ENCODE measurements around the gene GYS2. TPM values are rescaled to one million over a fixed set of nuclear protein-coding genes. Genes with fewer than 3 reads are reported as not detected.

Gene GYS2
- total and polyA plus RNA-seq, 9 of the 15 experiments (the other 6 are each of a cell fraction or from before 2014, with no cell fraction given), result not detected

DNA sequence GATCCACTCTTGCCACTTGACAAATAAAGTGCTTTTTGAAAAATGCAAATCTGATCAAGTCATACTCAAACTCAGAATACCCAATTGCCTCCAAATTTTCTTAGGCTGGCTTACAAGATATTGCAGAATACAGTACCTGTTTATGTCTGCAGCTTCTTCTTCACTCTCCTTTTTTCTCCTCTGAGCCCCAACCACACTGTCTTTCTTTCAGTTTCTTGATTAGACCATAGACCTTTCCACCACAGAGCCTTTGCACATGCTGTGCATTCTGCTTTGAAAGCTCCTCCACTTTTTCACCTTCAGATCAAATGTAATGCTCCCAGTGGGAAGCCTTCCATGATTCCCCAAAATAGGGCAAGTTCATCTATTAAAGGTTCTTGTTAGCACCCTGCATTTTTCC lies 13.9 kb upstream of the GYS2 start:
- FAIRE-seq, result no peak
- intact Hi-C loops (cut with micrococcal nuclease) (no loop called here), in situ Hi-C loops (cut with MboI) (no loop called here)
- TF ChIP-seq, protein P1, sequence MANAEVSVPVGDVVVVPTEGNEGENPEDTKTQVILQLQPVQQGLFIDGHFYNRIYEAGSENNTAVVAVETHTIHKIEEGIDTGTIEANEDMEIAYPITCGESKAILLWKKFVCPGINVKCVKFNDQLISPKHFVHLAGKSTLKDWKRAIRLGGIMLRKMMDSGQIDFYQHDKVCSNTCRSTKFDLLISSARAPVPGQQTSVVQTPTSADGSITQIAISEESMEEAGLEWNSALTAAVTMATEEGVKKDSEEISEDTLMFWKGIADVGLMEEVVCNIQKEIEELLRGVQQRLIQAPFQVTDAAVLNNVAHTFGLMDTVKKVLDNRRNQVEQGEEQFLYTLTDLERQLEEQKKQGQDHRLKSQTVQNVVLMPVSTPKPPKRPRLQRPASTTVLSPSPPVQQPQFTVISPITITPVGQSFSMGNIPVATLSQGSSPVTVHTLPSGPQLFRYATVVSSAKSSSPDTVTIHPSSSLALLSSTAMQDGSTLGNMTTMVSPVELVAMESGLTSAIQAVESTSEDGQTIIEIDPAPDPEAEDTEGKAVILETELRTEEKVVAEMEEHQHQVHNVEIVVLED (CRISPR knock-in tag; IDR thresholded peaks at IDR 0.05), result no peak
- TF ChIP-seq PHB (CRISPR knock-in tag; IDR thresholded peaks at IDR 0.05), result no peak
- no peak for TF ChIP-seq CAMTA2 (CRISPR knock-in tag; conservative IDR thresholded peaks at IDR 0.05)
- TF ChIP-seq PYGO2 (tag; IDR thresholded peaks at IDR 0.05), result no peak
- TF ChIP-seq, protein P2, sequence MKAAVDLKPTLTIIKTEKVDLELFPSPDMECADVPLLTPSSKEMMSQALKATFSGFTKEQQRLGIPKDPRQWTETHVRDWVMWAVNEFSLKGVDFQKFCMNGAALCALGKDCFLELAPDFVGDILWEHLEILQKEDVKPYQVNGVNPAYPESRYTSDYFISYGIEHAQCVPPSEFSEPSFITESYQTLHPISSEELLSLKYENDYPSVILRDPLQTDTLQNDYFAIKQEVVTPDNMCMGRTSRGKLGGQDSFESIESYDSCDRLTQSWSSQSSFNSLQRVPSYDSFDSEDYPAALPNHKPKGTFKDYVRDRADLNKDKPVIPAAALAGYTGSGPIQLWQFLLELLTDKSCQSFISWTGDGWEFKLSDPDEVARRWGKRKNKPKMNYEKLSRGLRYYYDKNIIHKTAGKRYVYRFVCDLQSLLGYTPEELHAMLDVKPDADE (conservative IDR thresholded peaks at IDR 0.05; ENCODE audit: control insufficient read depth, low read depth, low read length), result no peak
- no peak for TF ChIP-seq ZBTB26 (CRISPR knock-in tag; IDR thresholded peaks at IDR 0.05)
- TF ChIP-seq POLR2A (conservative IDR thresholded peaks at IDR 0.05), result no peak
- no peak for TF ChIP-seq KLF1 (tag; IDR thresholded peaks at IDR 0.05)
- TF ChIP-seq TARDBP (IDR thresholded peaks at IDR 0.05), result no peak
- TF ChIP-seq, protein P3, sequence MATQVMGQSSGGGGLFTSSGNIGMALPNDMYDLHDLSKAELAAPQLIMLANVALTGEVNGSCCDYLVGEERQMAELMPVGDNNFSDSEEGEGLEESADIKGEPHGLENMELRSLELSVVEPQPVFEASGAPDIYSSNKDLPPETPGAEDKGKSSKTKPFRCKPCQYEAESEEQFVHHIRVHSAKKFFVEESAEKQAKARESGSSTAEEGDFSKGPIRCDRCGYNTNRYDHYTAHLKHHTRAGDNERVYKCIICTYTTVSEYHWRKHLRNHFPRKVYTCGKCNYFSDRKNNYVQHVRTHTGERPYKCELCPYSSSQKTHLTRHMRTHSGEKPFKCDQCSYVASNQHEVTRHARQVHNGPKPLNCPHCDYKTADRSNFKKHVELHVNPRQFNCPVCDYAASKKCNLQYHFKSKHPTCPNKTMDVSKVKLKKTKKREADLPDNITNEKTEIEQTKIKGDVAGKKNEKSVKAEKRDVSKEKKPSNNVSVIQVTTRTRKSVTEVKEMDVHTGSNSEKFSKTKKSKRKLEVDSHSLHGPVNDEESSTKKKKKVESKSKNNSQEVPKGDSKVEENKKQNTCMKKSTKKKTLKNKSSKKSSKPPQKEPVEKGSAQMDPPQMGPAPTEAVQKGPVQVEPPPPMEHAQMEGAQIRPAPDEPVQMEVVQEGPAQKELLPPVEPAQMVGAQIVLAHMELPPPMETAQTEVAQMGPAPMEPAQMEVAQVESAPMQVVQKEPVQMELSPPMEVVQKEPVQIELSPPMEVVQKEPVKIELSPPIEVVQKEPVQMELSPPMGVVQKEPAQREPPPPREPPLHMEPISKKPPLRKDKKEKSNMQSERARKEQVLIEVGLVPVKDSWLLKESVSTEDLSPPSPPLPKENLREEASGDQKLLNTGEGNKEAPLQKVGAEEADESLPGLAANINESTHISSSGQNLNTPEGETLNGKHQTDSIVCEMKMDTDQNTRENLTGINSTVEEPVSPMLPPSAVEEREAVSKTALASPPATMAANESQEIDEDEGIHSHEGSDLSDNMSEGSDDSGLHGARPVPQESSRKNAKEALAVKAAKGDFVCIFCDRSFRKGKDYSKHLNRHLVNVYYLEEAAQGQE (IDR thresholded peaks at IDR 0.05; ENCODE audit: borderline replicate concordance), result no peak
- TF ChIP-seq, protein P3 (CRISPR knock-in tag; IDR thresholded peaks at IDR 0.05; ENCODE audit: low read depth), result no peak
- no peak for TF ChIP-seq HDAC2 (IDR thresholded peaks at IDR 0.05)
- TF ChIP-seq WHSC1 (IDR thresholded peaks at IDR 0.05; ENCODE audit: low read length), result no peak
- no peak for TF ChIP-seq ZFP1 (CRISPR knock-in tag; IDR thresholded peaks at IDR 0.05)
- Histone ChIP-seq H2AFZ (ENCODE audit: low read depth, low read length) (no peak overlapping the region), H4K20me1 (replicated peaks; ENCODE audit: control insufficient read depth, insufficient read depth, low read length) (no peaks in the 10 kb centered on the region), H3K27me3 (ENCODE audit: control insufficient read depth in 2 of 2, insufficient read depth in 2 of 2, low read length in 2 of 2) (no peaks in the 10 kb centered on the region), H3K4me3 (no peak overlapping the region), H3K9ac (ENCODE audit: insufficient read depth in 1 of 2, low read depth in 2 of 2, low read length in 2 of 2) (no peak overlapping the region), H3K9me1 (ENCODE audit: control insufficient read depth, insufficient read depth, low read length) (no peaks in the 10 kb centered on the region), H3K4me1 (replicated peaks in 1 of 2; ENCODE audit: control insufficient read depth in 2 of 2, insufficient read depth in 2 of 2, low read length in 2 of 2) (no peaks in the 10 kb centered on the region), H3K36me3 (ENCODE audit: control insufficient read depth, insufficient read depth, low read length) (no peaks in the 10 kb centered on the region), H3K27ac (ENCODE audit: extremely low read depth, low read depth, low read length) (no peak overlapping the region), H3K79me2 (ENCODE audit: control insufficient read depth, insufficient read depth, low read length) (no peaks in the 10 kb centered on the region), H3K9me3 (replicated peaks; ENCODE audit: control insufficient read depth, insufficient read depth, low read depth, low read length) (no peaks in the 10 kb centered on the region), H3K4me2 (ENCODE audit: insufficient read depth, low read length) (no peak overlapping the region)
- POLR2A ChIA-PET, result no interaction called here
- BruUV-seq (replicated peaks), result no TSS peak
- DNase-seq (ENCODE audit: extremely low read depth in 1 of 4, low spot score in 3 of 4), result no peak
- no peak for ATAC-seq
- CTCF ChIA-PET (ENCODE audit: low intra/inter-chr PET ratio), result no interaction called here

All from K562 (cell line).